Osteocyte (in vitro differentiated cells): ENCODE data around the gene SCN1B. TPM values are rescaled to one million over a fixed set of nuclear protein-coding genes. Genes with fewer than 3 reads are reported as not detected.

Experiments used
- DNase-seq: peaks from one replicate; pipeline ENCODE4 v3.0.0; 2021; ENCODE audit warnings: mixed read lengths; ENCODE audit not compliant: unreplicated experiment; ENCODE audit errors: extremely low spot score
- H3K27ac Mint-ChIP-seq: one replicate; pipeline ENCODE4 v1.8.0; 2021; ENCODE audit warnings: mild to moderate bottlenecking, mixed read lengths; ENCODE audit not compliant: unreplicated experiment
- H3K27me3 Mint-ChIP-seq: one replicate; pipeline ENCODE4 v1.8.0; 2021; ENCODE audit warnings: mixed read lengths; ENCODE audit not compliant: unreplicated experiment
- H3K36me3 Mint-ChIP-seq: one replicate; pipeline ENCODE4 v1.8.0; 2021; ENCODE audit warnings: mixed read lengths; ENCODE audit not compliant: unreplicated experiment
- H3K4me1 Mint-ChIP-seq: one replicate; pipeline ENCODE4 v1.8.0; 2021; ENCODE audit warnings: mixed read lengths; ENCODE audit not compliant: unreplicated experiment
- H3K4me3 Mint-ChIP-seq: one replicate; pipeline ENCODE4 v1.8.0; 2021; ENCODE audit warnings: mild to moderate bottlenecking, moderate library complexity, mixed read lengths; ENCODE audit not compliant: unreplicated experiment
- H3K9me3 Mint-ChIP-seq: one replicate; pipeline ENCODE4 v1.8.0; 2021; ENCODE audit warnings: mixed read lengths; ENCODE audit not compliant: unreplicated experiment
- CTCF ChIP-seq: fragments of 200-600 bp; sonication (generic); IDR thresholded peaks from 2 replicates; pipeline ENCODE4 v1.5.0; 2021; ENCODE audit warnings: antibody characterized with exemption, mild to moderate bottlenecking, moderate library complexity
- total RNA-seq: library from RNA; stranded (reverse); gene quantifications from 2 replicates; pipeline ENCODE4 v1.2.1, GENCODE V29; 2021

The SCN1B gene
- total RNA-seq, 1 donor from 2014 or later: 7.3 TPM

GRCh38 chr19:35065574-35065973, 35.3 kb downstream of the SCN1B start:
- no peak overlapping the region for H3K27ac Mint-ChIP-seq
- H3K36me3 Mint-ChIP-seq: no peaks in the 10 kb centered on the region
- H3K27me3 Mint-ChIP-seq: peaks cover 11% of the 10 kb centered on the region
- H3K9me3 Mint-ChIP-seq: peaks cover 4% of the 10 kb centered on the region
- TF ChIP-seq CTCF: no peak
- H3K4me1 Mint-ChIP-seq: peaks cover 14% of the 10 kb centered on the region
- H3K4me3 Mint-ChIP-seq: no peak overlapping the region
- no peak for DNase-seq

GRCh38 chr19:35066121-35066520, 35.9 kb downstream of the SCN1B start:
- DNase-seq: no peak
- no peak overlapping the region for H3K27ac Mint-ChIP-seq
- H3K36me3 Mint-ChIP-seq: no peaks in the 10 kb centered on the region
- no peak overlapping the region for H3K4me3 Mint-ChIP-seq
- peaks cover 11% of the 10 kb centered on the region for H3K27me3 Mint-ChIP-seq
- peaks cover 14% of the 10 kb centered on the region for H3K4me1 Mint-ChIP-seq
- TF ChIP-seq CTCF: no peak
- H3K9me3 Mint-ChIP-seq: peaks cover 5% of the 10 kb centered on the region

- no peak overlapping the region for H3K4me3 Mint-ChIP-seq
- H3K36me3 Mint-ChIP-seq: no peaks in the 10 kb centered on the region
- peaks cover 11% of the 10 kb centered on the region for H3K27me3 Mint-ChIP-seq
- H3K27ac Mint-ChIP-seq: no peak overlapping the region
- H3K4me1 Mint-ChIP-seq: peaks cover 14% of the 10 kb centered on the region
- DNase-seq: peak; percentile 95
- TF ChIP-seq CTCF: peak; percentile 92
- peaks cover 5% of the 10 kb centered on the region for H3K9me3 Mint-ChIP-seq
Measured at GRCh38 chr19:35066691-35067563, 36.7 kb downstream of the SCN1B start.

GRCh38 chr19:35068941-35069634, 38.8 kb downstream of the SCN1B start:
- Mint-ChIP-seq H3K27ac (no peak overlapping the region), H3K27me3 (peaks cover 2% of the 10 kb centered on the region), H3K9me3 (peaks cover 5% of the 10 kb centered on the region), H3K4me3 (no peak overlapping the region), H3K4me1 (peaks cover 14% of the 10 kb centered on the region), H3K36me3 (no peaks in the 10 kb centered on the region)
- DNase-seq: no peak
- no peak for TF ChIP-seq CTCF

GRCh38 chr19:35069696-35070095, 39.4 kb downstream of the SCN1B start:
- Mint-ChIP-seq H3K27ac (no peak overlapping the region), H3K4me1 (peaks cover 14% of the 10 kb centered on the region), H3K4me3 (no peak overlapping the region), H3K9me3 (peaks cover 5% of the 10 kb centered on the region), H3K36me3 (no peaks in the 10 kb centered on the region), H3K27me3 (peaks cover 2% of the 10 kb centered on the region)
- DNase-seq: no peak
- no peak for TF ChIP-seq CTCF
